SK-N-SH (cell line): ENCODE data around the gene TMEM109. TPM values are rescaled to one million over a fixed set of nuclear protein-coding genes. Genes with fewer than 3 reads are reported as not detected.

Experiments
- CTCF ChIA-PET: fragments of 300-600, 350-600 bp; formaldehyde crosslinking; extraction: SDS; loops from one replicate; lab custom pipeline; 2021; lab: Yijun Ruan, JAX
- POLR2A ChIA-PET: fragments of 350-600 bp; sonication (Branson Sonifier 250); formaldehyde crosslinking; extraction: SDS; loops from one replicate; lab custom pipeline; 2020; ENCODE audit warnings: antibody characterized with exemption, inconsistent platforms; lab: Yijun Ruan, JAX
- DNase-seq: peaks from one replicate; pipeline ENCODE4 v3.0.0; 2012
- H2AFZ ChIP-seq: fragments of 200-600 bp; sonication (generic); 2 replicates; pipeline ENCODE4 v1.8.1; 2016; ENCODE audit warnings: antibody characterized with exemption, mild to moderate bottlenecking, low read depth
- H3F3A ChIP-seq: fragments of 200-600 bp; sonication (generic); replicated peaks from 2 replicates; pipeline ENCODE3; 2016; ENCODE audit warnings: antibody characterized with exemption, mild to moderate bottlenecking; ENCODE audit not compliant: insufficient read depth
- H3K27ac ChIP-seq, 2 experiments: fragments of 200-500 bp in 1 of 2; fragments of 200-600 bp in 1 of 2; sonication (Bioruptor generic) in 1 of 2; sonication (generic), shearing (Covaris generic) in 1 of 2; 2 replicates each; pipeline versions ENCODE4 v1.5.1 to v1.6.1; 2014 to 2016; ENCODE audit warnings: low read depth in 2 of 2, inconsistent platforms in 1 of 2, low read length in 1 of 2, mild to moderate bottlenecking in 1 of 2, mixed read lengths in 1 of 2
- H3K27me3 ChIP-seq: fragments of 200-600 bp; sonication (generic), shearing (Covaris generic); 2 replicates; pipeline ENCODE4 v1.6.1; 2016; ENCODE audit warnings: mixed run types; ENCODE audit not compliant: insufficient read depth
- H3K36me3 ChIP-seq, 2 experiments: fragments of 200-500 bp in 1 of 2; fragments of 200-600 bp in 1 of 2; sonication (Bioruptor generic) in 1 of 2; sonication (generic) in 1 of 2; replicated peaks in 1 of 2; 2 replicates each; pipeline versions ENCODE3 to v1.5.1; 2014 to 2016; ENCODE audit warnings: low read length in 1 of 2, mild to moderate bottlenecking in 1 of 2; ENCODE audit not compliant: insufficient read depth in 2 of 2, control insufficient read depth in 1 of 2
- H3K4me1 ChIP-seq, 2 experiments: fragments of 200-500 bp in 1 of 2; fragments of 200-600 bp in 1 of 2; sonication (Bioruptor generic) in 1 of 2; sonication (generic), shearing (Covaris generic) in 1 of 2; 2 replicates each; pipeline versions ENCODE4 v1.5.1 to v1.6.1; 2014 to 2016; ENCODE audit warnings: low read depth in 1 of 2, low read length in 1 of 2, mixed run types in 1 of 2; ENCODE audit not compliant: insufficient read depth in 2 of 2, control insufficient read depth in 1 of 2
- H3K4me2 ChIP-seq: fragments of 200-600 bp; sonication (generic), shearing (Covaris generic); 2 replicates; pipeline ENCODE4 v1.6.1; 2017; ENCODE audit warnings: mixed run types
- H3K4me3 ChIP-seq, 2 experiments: fragments of 200-500 bp in 1 of 2; fragments of 200-600 bp in 1 of 2; sonication (Bioruptor generic) in 1 of 2; sonication (generic), shearing (Covaris generic) in 1 of 2; 2 replicates each; pipeline versions ENCODE4 v1.5.1 to v1.8.1; 2014 to 2016; ENCODE audit warnings: low read depth in 2 of 2, inconsistent platforms in 1 of 2, low read length in 1 of 2, mild to moderate bottlenecking in 1 of 2, mixed read lengths in 1 of 2, moderate library complexity in 1 of 2
- H3K79me2 ChIP-seq: fragments of 200-600 bp; sonication (generic); 2 replicates; pipeline ENCODE4 v1.8.1; 2017; ENCODE audit warnings: mild to moderate bottlenecking; ENCODE audit not compliant: insufficient read depth
- H3K9ac ChIP-seq: fragments of 200-600 bp; sonication (generic); 2 replicates; pipeline ENCODE4 v1.6.1; 2017; ENCODE audit warnings: mixed run types
- H3K9me2 ChIP-seq: fragments of 200-600 bp; sonication (generic); 2 replicates; pipeline ENCODE4 v1.6.1; 2017; ENCODE audit warnings: mixed run types
- H3K9me3 ChIP-seq: fragments of 200-600 bp; sonication (generic); 2 replicates; pipeline ENCODE4 v1.6.1; 2017; ENCODE audit warnings: mixed run types, mild to moderate bottlenecking, moderate library complexity
- H4K20me1 ChIP-seq: fragments of 200-600 bp; sonication (generic); 2 replicates; pipeline ENCODE4 v1.6.1; 2017; ENCODE audit warnings: mild to moderate bottlenecking, mixed run types; ENCODE audit not compliant: insufficient read depth
- CHD2 ChIP-seq: fragments of 150-350 bp; IDR thresholded peaks from 2 replicates; pipeline ENCODE4 v1.6.1; 2018; ENCODE audit warnings: low read length; ENCODE audit not compliant: partially characterized antibody
- FOSL2 ChIP-seq: IDR thresholded peaks from 2 replicates; pipeline ENCODE4 v1.4.0; 2012; ENCODE audit warnings: low read depth, mild to moderate bottlenecking, moderate library complexity, borderline replicate concordance
- GABPA ChIP-seq: IDR thresholded peaks from 2 replicates; pipeline ENCODE4 v1.4.0; 2012; ENCODE audit warnings: low read depth, mild to moderate bottlenecking
- JUND ChIP-seq: IDR thresholded peaks from 2 replicates; pipeline ENCODE4 v1.4.0; 2012
- MXI1 ChIP-seq: IDR thresholded peaks from 2 replicates; pipeline ENCODE4 v1.6.1; 2012; ENCODE audit warnings: mild to moderate bottlenecking, low read depth, low read length, improper control_type of control experiment
- NFIC ChIP-seq: IDR thresholded peaks from 2 replicates; pipeline ENCODE4 v1.4.0; 2012; ENCODE audit warnings: borderline replicate concordance
- PBX3 ChIP-seq: IDR thresholded peaks from 2 replicates; pipeline ENCODE4; 2012
- POLR2AphosphoS5 ChIP-seq: IDR thresholded peaks from 2 replicates; pipeline ENCODE4 v1.6.1; 2012; ENCODE audit warnings: low read depth, low read length
- RAD21 ChIP-seq: IDR thresholded peaks from 2 replicates; pipeline ENCODE4 v1.6.1; 2012; ENCODE audit warnings: mild to moderate bottlenecking, low read length
- SMC3 ChIP-seq: IDR thresholded peaks from 2 replicates; pipeline ENCODE4 v1.6.1; 2012; ENCODE audit warnings: low read depth, low read length, improper control_type of control experiment
- TCF12 ChIP-seq: IDR thresholded peaks from 2 replicates; pipeline ENCODE4 v1.4.0; 2012
- TEAD4 ChIP-seq: IDR thresholded peaks from 2 replicates; pipeline ENCODE4 v1.4.0; 2012; ENCODE audit warnings: mild to moderate bottlenecking, borderline replicate concordance; ENCODE audit not compliant: insufficient read depth
- USF1 ChIP-seq: IDR thresholded peaks from 2 replicates; pipeline ENCODE4 v1.4.0; 2012; ENCODE audit warnings: low read depth, borderline replicate concordance
- WGBS: methylation state at CpG from one replicate; pipeline ENCODE4 v1.1.6; 2017; ENCODE audit warnings: low lambda C conversion rate; 5-methylcytosine and 5-hydroxymethylcytosine counted together
- polyA plus RNA-seq, 3 experiments: library from polyadenylated mRNA; depleted of rRNA; stranded (reverse); fragments of >200 nt; gene quantifications; 2 replicates each; pipeline ENCODE4 v1.2.3, GENCODE V29; 2012

Gene TMEM109
- polyA plus RNA-seq, 1 of the 3 experiments (the other 2 are of a cell fraction) = 52.7 TPM

DNA sequence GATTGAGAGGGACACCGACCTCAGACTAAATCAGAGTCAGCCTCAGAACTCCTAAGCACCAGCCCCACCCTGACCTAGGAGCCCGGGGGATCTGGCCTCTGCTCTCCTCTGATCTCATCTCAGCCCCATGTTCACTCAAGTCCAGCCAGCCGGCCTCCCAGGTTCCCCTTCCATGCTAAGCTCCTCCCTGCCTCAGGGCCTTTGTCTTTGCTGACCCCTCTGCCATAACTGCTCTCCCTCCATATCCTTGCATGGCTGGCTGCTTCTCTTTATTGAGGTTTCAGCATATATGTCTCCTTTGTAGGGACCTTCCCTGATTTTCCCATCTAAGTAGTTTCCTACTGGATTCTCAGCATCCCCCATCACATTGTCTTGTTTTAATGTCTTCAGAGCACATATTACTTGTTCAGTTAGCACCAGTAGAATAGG lies 38.8 kb downstream of the TMEM109 start:
- Histone ChIP-seq H3K79me2 (no peaks in the 10 kb centered on the region), H2AFZ (no peak overlapping the region), H3K27ac (no peak overlapping the region), H3K9me3 (no peaks in the 10 kb centered on the region), H3F3A (no peaks in the 10 kb centered on the region), H3K36me3 (no peaks in the 10 kb centered on the region), H3K4me2 (no peak overlapping the region), H3K4me3 (no peak overlapping the region), H4K20me1 (no peaks in the 10 kb centered on the region), H3K9me2 (no peaks in the 10 kb centered on the region), H3K27me3 (no peaks in the 10 kb centered on the region), H3K4me1 (no peaks in the 10 kb centered on the region), H3K9ac (no peak overlapping the region)
- 89% methylated on average over 3 of the region's 3 CpGs for WGBS
- DNase-seq = no peak
- no peak for TF ChIP-seq TCF12
- no peak for TF ChIP-seq MXI1
- no peak for TF ChIP-seq PBX3
- no peak for TF ChIP-seq USF1
- no peak for TF ChIP-seq TEAD4
- ChIA-PET CTCF (interaction anchor here (0.7 to 1.3 kb wide), 2 partner anchors 13 to 17 kb away, joined by 3 to 4 read pairs; no protein-coding TSS in a partner anchor), POLR2A (no interaction called here)

DNA sequence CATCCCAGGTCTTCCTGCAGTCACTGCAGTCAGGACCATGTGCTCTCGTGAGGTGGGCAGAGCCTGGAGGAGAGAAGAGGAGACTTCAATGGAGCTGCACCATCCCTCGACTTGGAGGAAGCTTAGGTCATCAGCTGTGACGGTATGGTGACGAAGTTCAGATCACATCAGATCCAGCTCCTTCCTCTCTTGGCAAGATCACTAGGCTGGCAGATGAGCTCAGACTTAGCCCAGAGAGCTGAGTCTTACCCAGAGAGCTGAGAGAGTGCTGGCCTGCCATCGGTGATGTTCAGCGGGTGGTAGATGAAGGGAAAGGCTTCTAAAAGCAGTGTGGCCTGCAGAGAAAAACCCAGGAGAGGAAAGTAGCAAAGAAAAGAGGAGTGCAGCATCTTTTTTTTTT lies 39.8 kb downstream of the TMEM109 start:
- no peak overlapping the region for H2AFZ ChIP-seq
- TF ChIP-seq RAD21 (no peak), NFIC (no peak), USF1 (no peak), JUND (no peak), FOSL2 (no peak), CHD2 (no peak), GABPA (no peak), TCF12 (no peak), SMC3 (no peak), POLR2AphosphoS5 (no peak)
- TF ChIP-seq, all 33 proteins: peak for 0
- Histone ChIP-seq H3K4me3 (no peak overlapping the region), H3K9me3 (no peaks in the 10 kb centered on the region), H3K9ac (no peak overlapping the region), H3K4me1 (no peaks in the 10 kb centered on the region), H3K9me2 (no peaks in the 10 kb centered on the region), H3F3A (no peaks in the 10 kb centered on the region), H3K27ac (no peak overlapping the region), H3K27me3 (no peaks in the 10 kb centered on the region), H3K36me3 (no peaks in the 10 kb centered on the region), H3K4me2 (no peak overlapping the region), H4K20me1 (no peaks in the 10 kb centered on the region), H3K79me2 (no peaks in the 10 kb centered on the region)
- DNase-seq = no peak
- CTCF ChIA-PET = interaction anchor here (1.0 kb wide), 1 partner anchor 9 kb away, joined by 4 read pairs; no protein-coding TSS in a partner anchor
- 65% methylated on average over 6 of the region's 6 CpGs for WGBS
- POLR2A ChIA-PET = no interaction called here
